Keratinocyte (primary cell): Measurements from ENCODE around the gene ACAN.

Experiments
- EZH2 ChIP-seq: IDR thresholded peaks from one replicate; pipeline ENCODE4 v1.6.1; 2012; ENCODE audit warnings: inconsistent platforms, mild to moderate bottlenecking, low read length, moderate library complexity
- TF ChIP-seq, protein P1 (sequence below), 3 experiments: IDR thresholded peaks in 1 of 3; conservative IDR thresholded peaks in 1 of 3; optimal IDR thresholded peaks in 1 of 3; 2 replicates in 2 of 3; 3 replicates in 1 of 3; pipeline versions ENCODE3 to v1.5.1; 2011; ENCODE audit warnings: low read length in 3 of 3, mild to moderate bottlenecking in 3 of 3, moderate library complexity in 2 of 3, control low read depth in 1 of 3, inconsistent platforms in 1 of 3; ENCODE audit not compliant: insufficient read depth in 2 of 3; ENCODE audit errors: extremely low read depth in 1 of 3

DNA sequence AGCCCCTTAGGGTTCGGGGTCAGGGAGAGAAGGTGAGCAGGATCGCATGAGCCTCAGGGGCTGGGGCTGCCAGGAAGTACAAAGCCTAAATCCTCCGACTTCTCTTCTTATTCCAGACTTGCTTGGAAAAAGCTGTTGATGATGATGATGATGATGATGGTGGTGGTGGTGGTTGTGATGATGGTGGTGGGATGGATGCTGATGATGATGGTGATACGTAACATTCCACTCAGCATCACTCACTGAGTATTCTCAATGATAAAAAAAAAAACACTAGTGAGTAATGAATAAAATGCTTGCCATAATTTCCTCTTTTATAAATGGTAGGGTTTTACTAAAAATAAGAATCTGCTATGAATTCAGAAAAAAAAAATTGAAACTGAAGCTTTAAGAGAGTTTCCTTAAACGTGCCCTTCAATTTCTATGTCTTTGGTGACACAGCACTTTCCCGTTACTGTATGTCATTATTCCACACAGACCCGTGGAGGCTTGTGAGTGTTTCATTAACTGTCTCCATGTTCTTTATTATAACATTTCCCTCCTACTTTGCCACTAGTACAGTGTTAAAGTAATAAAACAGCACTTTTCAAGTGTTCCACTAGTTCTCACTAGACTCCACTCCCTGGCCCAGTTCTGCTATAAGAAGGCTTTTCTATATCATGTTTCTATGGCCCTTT, 5.4 kb upstream of the ACAN start:
- TF ChIP-seq, protein P1, sequence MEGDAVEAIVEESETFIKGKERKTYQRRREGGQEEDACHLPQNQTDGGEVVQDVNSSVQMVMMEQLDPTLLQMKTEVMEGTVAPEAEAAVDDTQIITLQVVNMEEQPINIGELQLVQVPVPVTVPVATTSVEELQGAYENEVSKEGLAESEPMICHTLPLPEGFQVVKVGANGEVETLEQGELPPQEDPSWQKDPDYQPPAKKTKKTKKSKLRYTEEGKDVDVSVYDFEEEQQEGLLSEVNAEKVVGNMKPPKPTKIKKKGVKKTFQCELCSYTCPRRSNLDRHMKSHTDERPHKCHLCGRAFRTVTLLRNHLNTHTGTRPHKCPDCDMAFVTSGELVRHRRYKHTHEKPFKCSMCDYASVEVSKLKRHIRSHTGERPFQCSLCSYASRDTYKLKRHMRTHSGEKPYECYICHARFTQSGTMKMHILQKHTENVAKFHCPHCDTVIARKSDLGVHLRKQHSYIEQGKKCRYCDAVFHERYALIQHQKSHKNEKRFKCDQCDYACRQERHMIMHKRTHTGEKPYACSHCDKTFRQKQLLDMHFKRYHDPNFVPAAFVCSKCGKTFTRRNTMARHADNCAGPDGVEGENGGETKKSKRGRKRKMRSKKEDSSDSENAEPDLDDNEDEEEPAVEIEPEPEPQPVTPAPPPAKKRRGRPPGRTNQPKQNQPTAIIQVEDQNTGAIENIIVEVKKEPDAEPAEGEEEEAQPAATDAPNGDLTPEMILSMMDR (optimal IDR thresholded peaks at IDR 0.05 in 1 of 3, IDR thresholded peaks at IDR 0.05 in 1 of 3, conservative IDR thresholded peaks at IDR 0.05 in 1 of 3; ENCODE audit: extremely low read depth in 1 of 3, insufficient read depth in 2 of 3, low read length in 3 of 3) = no peak
- TF ChIP-seq EZH2 = no peak
